Lung (tissue), 16 donors: ENCODE data around the gene PFAS. TPM values are rescaled to one million over a fixed set of nuclear protein-coding genes. Genes with fewer than 3 reads are reported as not detected.

Experiments
- ATAC-seq: fragments of 200-7000 bp; cut with Tn5 transposase; one replicate; pipeline ENCODE4 v1.9.1; 2020; ENCODE audit warnings: moderate number of reproducible peaks; ENCODE audit not compliant: insufficient read depth, low FRiP score
- DNase-seq, 3 donors: peaks; one replicate each; pipeline ENCODE4 v3.0.0-alpha.2; 2013 to 2017
- H3K27ac ChIP-seq, 2 donors: one replicate each; pipeline ENCODE4 v1.5.1; 2013; ENCODE audit warnings: mild to moderate bottlenecking in 2 of 2, moderate library complexity in 2 of 2, control low read depth in 1 of 2, inconsistent platforms in 1 of 2, low read depth in 1 of 2, low read length in 1 of 2
- H3K27me3 ChIP-seq, 3 donors: one replicate each; pipeline ENCODE4 v1.5.1; 2013; ENCODE audit warnings: low read length in 2 of 3; ENCODE audit not compliant: control insufficient read depth in 3 of 3, insufficient read depth in 3 of 3
- H3K36me3 ChIP-seq, 4 donors: one replicate each; pipeline ENCODE4 v1.5.1; 2013; ENCODE audit warnings: low read length in 4 of 4, mild to moderate bottlenecking in 1 of 4, moderate library complexity in 1 of 4; ENCODE audit not compliant: control insufficient read depth in 4 of 4, insufficient read depth in 4 of 4
- H3K4me1 ChIP-seq, 5 donors: one replicate each; pipeline ENCODE4 v1.5.1; 2013; ENCODE audit warnings: low read length in 5 of 5, mild to moderate bottlenecking in 2 of 5, moderate library complexity in 1 of 5; ENCODE audit not compliant: control insufficient read depth in 5 of 5, insufficient read depth in 5 of 5
- H3K4me3 ChIP-seq: one replicate; pipeline ENCODE4 v1.5.1; 2013; ENCODE audit warnings: mild to moderate bottlenecking, control low read depth, moderate library complexity
- H3K9ac ChIP-seq, 2 donors: one replicate each; pipeline ENCODE4 v1.5.1; 2013; ENCODE audit warnings: low read length in 2 of 2, control low read depth in 1 of 2; ENCODE audit not compliant: insufficient read depth in 1 of 2
- H3K9me3 ChIP-seq, 4 donors: one replicate each; pipeline ENCODE4 v1.5.1; 2013; ENCODE audit warnings: low read length in 3 of 4, mild to moderate bottlenecking in 1 of 4, moderate library complexity in 1 of 4; ENCODE audit not compliant: control insufficient read depth in 4 of 4, insufficient read depth in 3 of 4
- CTCF ChIP-seq: IDR thresholded peaks from 2 replicates; pipeline ENCODE4 v1.5.1; 2012; ENCODE audit warnings: mild to moderate bottlenecking; ENCODE audit errors: control extremely low read depth, extremely low read depth
- WGBS, 2 donors: extraction: QIAGEN DNeasy Blood & Tissue Kit; methylation state at CpG; one replicate each; pipeline ENCODE4 v1.1.7; 2013; 5-methylcytosine and 5-hydroxymethylcytosine counted together
- long read RNA-seq, 5 donors: transcript quantifications; one replicate each; lab custom pipeline, GENCODE V29; 2026
- polyA plus RNA-seq, 2 donors: library from polyadenylated mRNA; stranded (reverse); fragments of 200-250 nt; gene quantifications; one replicate each; pipeline ENCODE4 v1.2.1, GENCODE V29; 2013
- total RNA-seq, 2 donors: library from RNA; depleted of rRNA in 1 of 2; stranded (reverse); fragments of >200 nt in 1 of 2; gene quantifications; one replicate each; pipeline ENCODE4 v1.2.1, GENCODE V29; 2014 to 2021
- donor health status: control.
- donor health status: control.
- donor health status: Bipolar disorder and iron deficiency.
- donor health status: healthy.
- donor health status: DM: yes; HTN: yes; CAD: no.

Gene PFAS, protein sequence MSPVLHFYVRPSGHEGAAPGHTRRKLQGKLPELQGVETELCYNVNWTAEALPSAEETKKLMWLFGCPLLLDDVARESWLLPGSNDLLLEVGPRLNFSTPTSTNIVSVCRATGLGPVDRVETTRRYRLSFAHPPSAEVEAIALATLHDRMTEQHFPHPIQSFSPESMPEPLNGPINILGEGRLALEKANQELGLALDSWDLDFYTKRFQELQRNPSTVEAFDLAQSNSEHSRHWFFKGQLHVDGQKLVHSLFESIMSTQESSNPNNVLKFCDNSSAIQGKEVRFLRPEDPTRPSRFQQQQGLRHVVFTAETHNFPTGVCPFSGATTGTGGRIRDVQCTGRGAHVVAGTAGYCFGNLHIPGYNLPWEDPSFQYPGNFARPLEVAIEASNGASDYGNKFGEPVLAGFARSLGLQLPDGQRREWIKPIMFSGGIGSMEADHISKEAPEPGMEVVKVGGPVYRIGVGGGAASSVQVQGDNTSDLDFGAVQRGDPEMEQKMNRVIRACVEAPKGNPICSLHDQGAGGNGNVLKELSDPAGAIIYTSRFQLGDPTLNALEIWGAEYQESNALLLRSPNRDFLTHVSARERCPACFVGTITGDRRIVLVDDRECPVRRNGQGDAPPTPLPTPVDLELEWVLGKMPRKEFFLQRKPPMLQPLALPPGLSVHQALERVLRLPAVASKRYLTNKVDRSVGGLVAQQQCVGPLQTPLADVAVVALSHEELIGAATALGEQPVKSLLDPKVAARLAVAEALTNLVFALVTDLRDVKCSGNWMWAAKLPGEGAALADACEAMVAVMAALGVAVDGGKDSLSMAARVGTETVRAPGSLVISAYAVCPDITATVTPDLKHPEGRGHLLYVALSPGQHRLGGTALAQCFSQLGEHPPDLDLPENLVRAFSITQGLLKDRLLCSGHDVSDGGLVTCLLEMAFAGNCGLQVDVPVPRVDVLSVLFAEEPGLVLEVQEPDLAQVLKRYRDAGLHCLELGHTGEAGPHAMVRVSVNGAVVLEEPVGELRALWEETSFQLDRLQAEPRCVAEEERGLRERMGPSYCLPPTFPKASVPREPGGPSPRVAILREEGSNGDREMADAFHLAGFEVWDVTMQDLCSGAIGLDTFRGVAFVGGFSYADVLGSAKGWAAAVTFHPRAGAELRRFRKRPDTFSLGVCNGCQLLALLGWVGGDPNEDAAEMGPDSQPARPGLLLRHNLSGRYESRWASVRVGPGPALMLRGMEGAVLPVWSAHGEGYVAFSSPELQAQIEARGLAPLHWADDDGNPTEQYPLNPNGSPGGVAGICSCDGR (N-terminal part only)
- 10 to 100 TPM; 20.1 to 47.6 TPM for total RNA-seq
- 10 to 100 TPM; 14.0 to 15.3 TPM for polyA plus RNA-seq
- long read RNA-seq, donor 1, partial matches to known transcripts = 0 of 1 reads
- long read RNA-seq, donor 1, other reads (novel, unspliced or antisense) = 0 of 1 reads
- long read RNA-seq, donor 2 = 0 reads
- long read RNA-seq, donor 3, partial matches to known transcripts = 7 of 7 reads
- long read RNA-seq, donor 3, other reads (novel, unspliced or antisense) = 0 of 7 reads
- long read RNA-seq, donor 4 = 0 reads
- long read RNA-seq, donor 5, full-length matches to known transcripts = 1 of 6 reads
- long read RNA-seq, donor 5, partial matches to known transcripts = 5 of 6 reads
- long read RNA-seq, donor 5, other reads (novel, unspliced or antisense) = 0 of 6 reads

- peak within 1 kb of the TSS; percentile 74 to 94 for H3K9ac ChIP-seq
- peak within 1 kb of the TSS; percentile 87 for H3K4me3 ChIP-seq
- H3K36me3 ChIP-seq = peaks cover 0 to 6% (median 3%) of the 10 kb centered on the region in 4 donors
- peaks cover 0 to 10% (median 4%) of the 10 kb centered on the region in 5 donors for H3K4me1 ChIP-seq
- WGBS, 2 donors = 0 to 1% methylated on average over 58 of the region's 58 CpGs
- peak; percentile 76 for ATAC-seq
- TF ChIP-seq CTCF = no peak
- H3K9me3 ChIP-seq = no peaks in the 10 kb centered on the region
- H3K27ac ChIP-seq = peak within 1 kb of the TSS; percentile 94 to 97
- H3K27me3 ChIP-seq = no peaks in the 10 kb centered on the region
- DNase-seq = peak; percentile 96
These were observed at the start of gene PFAS for GRCh38 chr17:8248751-8249607. TSS of gene PFAS (plus strand) at chr17:8249289. CDS start at chr17:8253938, 4,649 bp downstream.

DNA sequence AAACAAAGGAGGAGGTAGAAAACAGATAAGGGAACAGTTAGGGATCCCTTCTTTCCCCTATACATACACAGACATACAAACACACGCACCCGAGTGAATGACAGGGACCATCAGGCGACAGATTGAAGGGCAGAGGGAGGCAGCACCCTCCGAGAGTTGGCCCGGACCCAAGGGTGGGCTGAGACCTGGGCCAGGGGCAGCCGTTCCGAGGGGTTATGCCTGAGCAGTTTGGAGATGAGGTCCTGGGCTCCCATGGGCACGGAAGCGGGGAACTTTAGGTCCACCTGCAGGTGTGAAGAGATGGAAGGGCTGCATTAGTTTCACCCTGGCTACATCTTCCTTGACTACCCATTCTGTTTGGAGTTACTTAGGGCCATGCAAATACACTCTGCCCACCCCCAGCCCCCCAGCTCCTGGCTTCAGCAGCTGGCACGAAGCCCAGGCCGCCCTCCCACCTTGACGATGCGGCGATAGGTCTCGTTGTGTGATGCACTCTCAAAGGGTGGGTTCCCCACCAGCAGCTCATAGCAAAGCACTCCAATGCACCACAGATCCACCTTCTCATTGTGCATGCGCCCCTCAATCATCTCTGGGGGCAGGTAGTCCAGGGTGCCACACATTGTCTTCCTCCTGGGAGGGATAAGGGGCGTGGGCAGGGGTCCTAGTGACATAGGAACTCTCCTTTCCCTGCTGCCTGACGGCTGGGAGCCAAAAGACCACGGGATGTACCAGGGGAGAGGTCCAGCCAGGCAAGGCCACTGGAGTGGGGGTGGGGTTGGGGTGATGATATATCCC is 44.1 kb upstream of the PFAS start:
- WGBS, 2 donors = 91 to 94% methylated on average over 17 to 19 of the region's 19 CpGs
- Histone ChIP-seq H3K4me3 (no peak overlapping the region), H3K27ac (no peak overlapping the region), H3K36me3 (peaks cover 0 to 4% (median 0%) of the 10 kb centered on the region in 4 donors), H3K27me3 (no peaks in the 10 kb centered on the region), H3K9ac (no peak overlapping the region), H3K4me1 (peaks cover 0 to 8% (median under 1%) of the 10 kb centered on the region in 5 donors), H3K9me3 (no peaks in the 10 kb centered on the region)
- no peak for TF ChIP-seq CTCF
- ATAC-seq (no peak), DNase-seq (no peak)
